GM23248 (cell line): Measurements from ENCODE around the gene NQO2. TPM values are rescaled to one million over a fixed set of nuclear protein-coding genes. Genes with fewer than 3 reads are reported as not detected.

Experiments
- DNase-seq: peaks from one replicate; pipeline ENCODE4 v3.0.0-alpha.2; 2015
- H2AFZ ChIP-seq: fragments of 200-600 bp; sonication (generic); 2 replicates; pipeline ENCODE4 v1.6.1; 2016; ENCODE audit warnings: antibody characterized with exemption
- H3F3A ChIP-seq: fragments of 200-600 bp; sonication (generic); 2 replicates; pipeline ENCODE4 v1.6.1; 2016; ENCODE audit warnings: mild to moderate bottlenecking, antibody characterized with exemption, mixed run types; ENCODE audit not compliant: insufficient read depth
- H3K27ac ChIP-seq: fragments of 200-600 bp; sonication (generic); 2 replicates; pipeline ENCODE4 v1.5.1; 2016; ENCODE audit warnings: mild to moderate bottlenecking
- H3K27me3 ChIP-seq: fragments of 200-600 bp; sonication (generic); replicated peaks from 2 replicates; pipeline ENCODE4 v1.6.1; 2016; ENCODE audit warnings: mild to moderate bottlenecking; ENCODE audit not compliant: insufficient read depth
- H3K36me3 ChIP-seq: fragments of 200-600 bp; sonication (generic); 2 replicates; pipeline ENCODE4 v1.6.1; 2016; ENCODE audit warnings: low read depth, mild to moderate bottlenecking
- H3K4me1 ChIP-seq: fragments of 200-600 bp; sonication (generic); 2 replicates; pipeline ENCODE4 v1.6.1; 2016; ENCODE audit warnings: mild to moderate bottlenecking; ENCODE audit not compliant: insufficient read depth
- H3K4me2 ChIP-seq: fragments of 200-600 bp; sonication (generic); one replicate; pipeline ENCODE4 v1.6.1; 2016; ENCODE audit warnings: mild to moderate bottlenecking; ENCODE audit not compliant: unreplicated experiment
- H3K4me3 ChIP-seq: fragments of 200-600 bp; sonication (generic); 2 replicates; pipeline ENCODE4 v1.5.1; 2016; ENCODE audit warnings: mild to moderate bottlenecking
- H3K79me2 ChIP-seq: fragments of 200-600 bp; sonication (generic); 2 replicates; pipeline ENCODE4 v1.6.1; 2016; ENCODE audit warnings: mild to moderate bottlenecking; ENCODE audit not compliant: insufficient read depth
- H3K9ac ChIP-seq: fragments of 200-600 bp; sonication (generic); 2 replicates; pipeline ENCODE4 v1.6.1; 2016; ENCODE audit warnings: mild to moderate bottlenecking
- H3K9me2 ChIP-seq: fragments of 200-600 bp; sonication (generic); 2 replicates; pipeline ENCODE4 v1.6.1; 2016; ENCODE audit warnings: mixed run types, mild to moderate bottlenecking, moderate library complexity; ENCODE audit not compliant: insufficient read depth
- H3K9me3 ChIP-seq: fragments of 200-600 bp; sonication (generic); one replicate; pipeline ENCODE4 v1.6.1; 2017; ENCODE audit warnings: low read depth
- H4K20me1 ChIP-seq: fragments of 200-600 bp; sonication (generic); 2 replicates; pipeline ENCODE4 v1.6.0; 2016; ENCODE audit not compliant: insufficient read depth
- EZH2 ChIP-seq: fragments of 200-600 bp; sonication (generic); IDR thresholded peaks from 2 replicates; pipeline ENCODE4 v1.6.1; 2018; ENCODE audit warnings: antibody characterized with exemption, mild to moderate bottlenecking; ENCODE audit not compliant: insufficient read depth, poor library complexity, severe bottlenecking
- EZH2phosphoT487 ChIP-seq: fragments of 200-600 bp; sonication (generic); IDR thresholded peaks from 2 replicates; pipeline ENCODE4 v1.6.1; 2018; ENCODE audit warnings: antibody characterized with exemption, moderate library complexity, mild to moderate bottlenecking, low read depth; ENCODE audit not compliant: insufficient read depth
- WGBS, 2 experiments: methylation state at CpG; one replicate each; pipeline ENCODE4 v1.1.6; 2015 to 2017; ENCODE audit warnings: low lambda C conversion rate in 2 of 2, low coverage in 1 of 2; ENCODE audit errors: missing lambda C conversion rate in 2 of 2; 5-methylcytosine and 5-hydroxymethylcytosine counted together
- in situ Hi-C: fragments of 300-500 bp; cut with MboI; formaldehyde crosslinking; loops from 2 replicates; pipeline ENCODE4 v1.15.0; 2020
- polyA plus RNA-seq: library from polyadenylated mRNA; unstranded; fragments of >200 nt; fragmentation: Nextera tagmentation; extraction: Ambion mirVana; gene quantifications from 2 replicates; pipeline ENCODE4 v1.2.1, GENCODE V29; 2016
- total RNA-seq: library from RNA; depleted of rRNA; stranded (reverse); fragments of >200 nt; shearing (Covaris generic); gene quantifications from 2 replicates; pipeline ENCODE4 v1.2.3, GENCODE V29; 2014

Gene NQO2
- total and polyA plus RNA-seq, 2 experiments from 2014 or later, result 29.6 to 61.0 TPM

DNA sequence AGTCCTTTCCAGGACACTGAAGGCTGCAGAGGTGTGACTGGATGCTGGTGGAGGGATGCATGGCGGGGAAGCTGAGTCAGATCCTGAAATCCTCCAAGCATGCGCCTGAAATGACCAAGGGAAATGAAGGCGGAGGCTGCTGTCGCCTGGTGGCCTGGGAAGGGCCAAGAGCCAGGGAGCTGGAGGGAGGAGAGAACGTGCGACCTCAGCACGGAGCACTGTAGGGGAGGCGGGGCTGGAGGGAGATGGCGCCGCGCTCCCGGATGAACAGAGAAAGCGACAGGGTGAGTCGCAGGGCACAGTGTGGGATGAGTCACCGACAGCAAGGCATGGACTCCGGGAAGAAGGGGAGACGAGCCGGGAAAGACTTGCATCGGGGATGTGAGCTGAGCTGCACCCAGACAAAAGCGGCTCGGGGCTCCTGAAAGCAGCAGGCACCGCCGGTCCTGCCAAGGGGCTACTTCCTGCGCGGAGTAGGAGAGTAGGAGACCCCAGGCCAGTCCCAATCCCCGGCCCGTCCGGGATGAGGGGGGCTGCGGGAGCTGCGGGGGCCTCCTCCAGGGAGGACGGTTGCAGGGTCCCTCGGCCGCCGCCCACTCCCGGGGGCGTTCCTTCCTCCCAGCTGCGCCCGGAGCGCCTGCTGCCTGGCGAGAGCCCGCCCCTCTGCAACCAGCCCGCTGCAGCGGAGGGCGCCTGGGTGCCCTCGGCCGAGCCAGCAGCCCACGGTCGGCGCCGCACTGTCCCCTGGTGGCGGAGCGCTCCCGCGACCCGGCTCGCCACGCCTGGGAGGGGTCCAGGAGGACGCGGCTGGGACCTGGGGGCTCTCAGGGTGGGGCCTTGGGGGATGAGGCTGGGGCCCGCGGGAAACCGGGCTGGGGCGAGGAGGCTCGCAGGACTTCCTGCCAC, 11.0 kb upstream of the NQO2 start:
- Histone ChIP-seq H3K4me2 (peak overlapping the region; percentile 92), H3K9me2 (no peaks in the 10 kb centered on the region), H3K27me3 (no peaks in the 10 kb centered on the region), H3K9me3 (no peaks in the 10 kb centered on the region), H3F3A (peaks cover 32% of the 10 kb centered on the region), H4K20me1 (no peaks in the 10 kb centered on the region), H3K4me3 (peak overlapping the region; percentile 79), H3K27ac (peak overlapping the region; percentile 99), H2AFZ (peak overlapping the region; percentile 86), H3K79me2 (peaks cover 4% of the 10 kb centered on the region), H3K9ac (peak overlapping the region; percentile 97), H3K36me3 (no peaks in the 10 kb centered on the region), H3K4me1 (peaks cover 24% of the 10 kb centered on the region)
- TF ChIP-seq EZH2, result no peak
- TF ChIP-seq EZH2phosphoT487, result no peak
- DNase-seq, result peak; percentile 98
- in situ Hi-C loops, result no loop called here
- 1% methylated on average over 44 to 56 of the region's 64 CpGs for WGBS, 2 experiments

DNA sequence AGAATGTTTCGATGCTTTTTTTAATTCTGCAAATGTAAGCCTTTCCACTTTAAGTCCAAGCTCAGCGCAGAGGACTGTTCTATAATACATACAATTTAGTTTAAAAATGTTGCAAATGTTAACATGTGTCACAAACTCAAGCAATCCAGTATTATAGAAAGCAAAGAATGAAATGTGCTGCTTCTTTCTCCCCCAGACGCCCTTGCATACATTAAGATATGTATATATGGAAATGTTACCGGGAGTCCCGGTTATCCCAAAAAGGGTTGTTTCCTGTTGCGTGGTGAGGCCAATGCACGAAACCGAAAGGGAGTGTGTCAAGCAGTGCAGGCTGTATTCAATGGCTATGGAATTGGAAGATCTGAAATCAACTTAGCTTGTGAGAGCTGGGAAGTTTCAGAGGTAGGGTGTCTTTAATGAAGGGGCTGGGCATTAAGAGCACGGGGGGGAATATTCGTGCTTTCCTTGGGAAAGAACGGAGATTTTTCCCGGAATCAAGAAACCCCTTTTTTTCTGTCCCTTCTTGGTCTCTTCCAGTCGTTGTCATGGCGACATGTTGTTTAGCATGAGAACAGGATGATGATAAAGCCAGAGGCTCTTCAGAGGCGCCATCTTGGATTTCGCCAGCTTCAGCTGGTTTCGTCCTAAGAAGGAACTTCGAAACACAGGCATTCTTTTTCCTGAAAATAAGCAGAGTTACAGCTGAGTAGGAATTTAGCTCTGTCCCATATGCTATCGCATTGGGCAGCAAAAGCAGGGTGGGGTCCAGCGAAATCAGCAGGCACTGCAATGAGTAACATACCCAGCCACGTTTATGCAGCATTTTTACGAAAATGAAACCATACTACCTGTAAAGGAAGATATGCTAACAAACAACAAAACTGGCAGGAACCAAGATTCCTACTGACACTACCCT, 10.1 kb upstream of the NQO2 start:
- Histone ChIP-seq H2AFZ (peak overlapping the region; percentile 86), H3F3A (peaks cover 32% of the 10 kb centered on the region), H3K9me3 (no peaks in the 10 kb centered on the region), H3K4me3 (peak overlapping the region; percentile 79), H3K79me2 (peaks cover 4% of the 10 kb centered on the region), H3K36me3 (no peaks in the 10 kb centered on the region), H3K9me2 (no peaks in the 10 kb centered on the region), H3K4me1 (peaks cover 24% of the 10 kb centered on the region), H3K27ac (peak overlapping the region; percentile 99), H3K4me2 (peak overlapping the region; percentile 92), H3K9ac (peak overlapping the region; percentile 97), H3K27me3 (no peaks in the 10 kb centered on the region), H4K20me1 (no peaks in the 10 kb centered on the region)
- DNase-seq, result peak; percentile 99
- WGBS, 2 experiments, result 1 to 2% methylated on average over 22 of the region's 22 CpGs
- in situ Hi-C loops, result loop anchor here (5.0 kb wide), 1 partner anchor 68 kb away; no protein-coding TSS in a partner anchor
- TF ChIP-seq EZH2phosphoT487, result no peak
- no peak for TF ChIP-seq EZH2

DNA sequence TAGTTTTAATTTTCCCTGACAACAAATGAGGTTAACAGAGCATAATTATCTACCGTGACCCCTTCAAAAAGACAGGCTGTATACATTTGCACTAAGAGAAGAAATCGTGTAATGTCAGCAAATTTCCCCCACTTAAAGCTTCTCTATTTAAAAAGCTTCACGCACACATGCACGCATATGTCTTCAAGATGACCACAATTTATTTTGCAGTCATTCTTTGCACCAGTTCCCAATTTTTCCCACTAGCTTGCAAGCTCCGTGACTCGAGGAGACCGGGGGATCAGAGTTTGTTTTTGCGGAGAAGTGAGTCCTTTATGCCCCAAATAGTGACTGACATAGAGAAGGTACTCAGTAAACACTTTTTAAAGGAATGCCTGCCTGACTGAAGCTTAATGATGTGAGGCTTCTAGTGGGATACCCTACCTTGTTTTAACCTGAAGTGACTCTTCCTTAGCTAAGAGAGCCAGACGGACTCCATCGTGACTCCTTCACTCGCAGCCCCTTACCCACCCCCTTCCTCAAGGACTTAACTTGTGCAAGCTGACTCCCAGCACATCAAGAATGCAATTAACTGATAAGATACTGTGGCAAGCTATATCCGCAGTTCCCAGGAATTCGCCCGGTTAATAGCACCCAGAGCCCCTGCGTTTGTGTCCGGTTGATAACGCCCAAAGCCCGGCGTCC, 9.3 kb upstream of the NQO2 start:
- Histone ChIP-seq H3K9ac (peak overlapping the region; percentile 97), H3K36me3 (no peaks in the 10 kb centered on the region), H3K9me3 (no peaks in the 10 kb centered on the region), H3K4me1 (peaks cover 24% of the 10 kb centered on the region), H3F3A (peaks cover 32% of the 10 kb centered on the region), H3K27me3 (no peaks in the 10 kb centered on the region), H3K9me2 (no peaks in the 10 kb centered on the region), H3K4me2 (peak overlapping the region; percentile 92), H3K79me2 (peaks cover 4% of the 10 kb centered on the region), H2AFZ (peak overlapping the region; percentile 86), H3K4me3 (peak overlapping the region; percentile 79), H4K20me1 (no peaks in the 10 kb centered on the region), H3K27ac (peak overlapping the region; percentile 99)
- no peak for TF ChIP-seq EZH2
- TF ChIP-seq EZH2phosphoT487, result no peak
- peak; percentile 69 for DNase-seq
- 2 to 5% methylated on average over 19 of the region's 19 CpGs for WGBS, 2 experiments
- in situ Hi-C loops, result loop anchor here (5.0 kb wide), 1 partner anchor 67 kb away; no protein-coding TSS in a partner anchor
